CD4-positive, alpha-beta T cell treated with Interleukin-2 at 100 ng/mL for 4 hours (primary cell): ENCODE data around the gene MSI2.

ENCODE experiments used
- DNase-seq: peaks from one replicate; pipeline ENCODE4 v3.0.0-alpha.2; 2020; ENCODE audit warnings: low spot score

The MSI2 gene

GRCh38 chr17:57579245-57579644, 322.9 kb downstream of the MSI2 start:
- no peak for DNase-seq

DNA sequence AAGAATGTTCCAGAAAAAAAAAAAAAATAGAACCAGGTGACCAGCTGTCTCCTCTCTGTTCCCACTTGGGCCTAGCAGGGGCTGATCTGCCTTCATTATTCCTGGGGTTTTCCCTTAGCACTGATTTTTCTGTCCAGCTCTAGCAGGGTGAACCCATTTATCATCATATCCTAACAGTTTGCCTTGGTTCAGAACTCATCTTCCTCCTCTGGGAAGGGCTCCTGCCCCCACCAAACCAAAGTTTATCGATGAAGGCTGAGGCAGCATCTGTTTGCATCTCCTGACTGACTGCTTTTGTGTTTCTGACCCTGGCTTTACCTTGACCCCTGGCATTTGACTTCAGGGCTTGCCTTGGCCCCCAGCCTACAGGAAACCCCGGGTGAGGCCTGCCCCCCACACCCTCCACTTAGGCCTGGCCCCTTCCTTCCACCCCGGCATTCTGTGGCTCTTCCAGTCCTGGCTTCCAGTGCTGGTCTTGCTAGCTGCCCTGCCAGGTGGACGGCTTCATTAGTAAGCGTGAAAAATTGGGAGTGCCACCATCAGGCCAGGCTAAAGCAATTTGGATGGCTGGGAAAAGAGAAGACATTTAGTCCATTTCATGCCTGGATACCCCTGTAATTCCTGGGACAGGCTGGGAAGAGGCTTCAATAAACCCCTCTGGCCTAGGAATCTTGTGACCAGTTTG, 323.9 kb downstream of the MSI2 start:
- no peak for DNase-seq

- DNase-seq: no peak
Observed at GRCh38 chr17:57582881-57583756, 326.8 kb downstream of the MSI2 start.

- DNase-seq: no peak
Observed at GRCh38 chr17:57584050-57584551, 327.8 kb downstream of the MSI2 start.

DNA sequence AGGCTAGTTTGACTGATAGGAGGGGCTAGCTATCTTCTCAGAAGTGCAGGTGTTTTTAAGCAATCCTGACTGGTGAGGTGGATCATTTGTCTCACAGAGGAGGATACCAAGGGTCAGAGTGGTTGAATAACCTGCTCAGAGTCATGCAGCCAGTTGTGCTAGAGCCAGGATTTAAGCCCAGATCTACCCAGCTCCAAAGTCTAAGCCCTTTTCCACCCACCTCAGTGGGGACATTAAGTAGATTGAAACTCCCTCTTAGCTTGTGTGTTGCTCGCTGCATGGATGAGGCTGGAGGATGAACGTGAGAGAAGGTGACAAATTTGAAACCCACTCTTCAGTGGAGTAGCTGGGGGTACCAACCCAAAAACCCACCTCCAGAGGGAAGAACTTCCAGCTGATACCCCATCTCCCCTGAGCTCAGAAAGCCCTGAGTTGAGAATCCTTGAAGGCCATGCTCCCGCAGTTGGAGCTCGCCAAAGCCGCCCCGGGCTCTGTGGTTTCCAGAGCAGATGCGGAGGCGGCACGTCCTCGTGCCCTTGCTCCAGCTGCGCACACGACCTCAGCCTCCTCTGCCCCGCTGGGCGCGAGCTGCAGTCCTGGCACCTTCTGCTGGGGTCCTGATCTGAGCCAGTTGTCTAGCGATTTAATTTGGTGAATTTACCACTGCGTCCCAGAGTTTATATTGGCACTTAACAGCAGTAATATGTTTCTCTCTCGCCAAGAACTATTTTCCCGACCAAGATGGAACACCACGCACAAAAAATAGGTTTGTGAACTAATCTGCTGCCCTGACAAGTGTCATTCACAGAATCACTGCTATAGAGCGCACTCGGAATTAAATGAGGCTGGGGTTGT, 329.2 kb downstream of the MSI2 start:
- DNase-seq: no peak

GRCh38 chr17:57586196-57586740, 329.9 kb downstream of the MSI2 start:
- DNase-seq: no peak

GRCh38 chr17:57586742-57587141, 330.4 kb downstream of the MSI2 start:
- DNase-seq: no peak

GRCh38 chr17:57587193-57587969, 331.1 kb downstream of the MSI2 start:
- no peak for DNase-seq

GRCh38 chr17:57588086-57588485, 331.8 kb downstream of the MSI2 start:
- DNase-seq: no peak

DNA sequence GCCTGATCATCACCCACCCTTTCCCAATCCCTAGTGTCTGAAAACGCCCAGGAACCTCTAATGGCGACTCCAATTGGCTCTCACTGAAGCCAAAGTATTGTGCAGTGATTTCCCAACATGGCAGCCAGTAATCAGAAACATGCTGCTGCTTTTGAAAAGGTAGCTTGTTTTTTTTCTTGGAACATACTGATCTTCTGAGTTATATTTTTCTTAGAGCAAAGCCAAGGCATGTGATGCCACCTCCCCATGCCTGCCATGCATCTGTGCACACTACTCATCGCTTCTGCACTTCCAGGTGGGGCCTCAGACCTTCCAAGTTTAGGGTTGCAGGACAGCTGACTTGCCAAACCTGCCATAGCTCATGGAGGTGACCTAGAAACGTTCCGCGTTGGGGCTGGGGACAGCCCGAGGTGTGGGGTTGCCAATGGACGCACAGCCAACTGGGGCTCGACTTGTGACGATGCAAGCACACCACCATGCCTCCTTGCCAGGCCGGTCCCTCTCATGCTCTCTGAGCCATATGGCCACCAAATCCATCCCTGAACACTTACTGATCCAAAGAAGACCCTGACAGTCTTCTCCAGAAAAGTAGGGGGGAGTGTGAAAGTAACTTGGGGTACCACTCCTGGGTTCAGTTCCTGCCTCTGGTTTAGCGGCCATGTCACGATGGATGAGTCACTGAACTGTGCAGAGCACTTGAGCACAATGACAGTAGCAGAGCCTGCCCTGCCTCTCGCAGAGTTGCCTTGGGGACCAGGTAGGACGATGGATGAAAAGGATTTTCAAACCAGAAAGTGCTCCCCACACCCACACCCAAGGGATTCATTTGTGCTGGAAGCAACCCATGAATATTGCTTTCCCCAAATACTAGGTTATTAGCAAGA, 333.1 kb downstream of the MSI2 start:
- no peak for DNase-seq

DNA sequence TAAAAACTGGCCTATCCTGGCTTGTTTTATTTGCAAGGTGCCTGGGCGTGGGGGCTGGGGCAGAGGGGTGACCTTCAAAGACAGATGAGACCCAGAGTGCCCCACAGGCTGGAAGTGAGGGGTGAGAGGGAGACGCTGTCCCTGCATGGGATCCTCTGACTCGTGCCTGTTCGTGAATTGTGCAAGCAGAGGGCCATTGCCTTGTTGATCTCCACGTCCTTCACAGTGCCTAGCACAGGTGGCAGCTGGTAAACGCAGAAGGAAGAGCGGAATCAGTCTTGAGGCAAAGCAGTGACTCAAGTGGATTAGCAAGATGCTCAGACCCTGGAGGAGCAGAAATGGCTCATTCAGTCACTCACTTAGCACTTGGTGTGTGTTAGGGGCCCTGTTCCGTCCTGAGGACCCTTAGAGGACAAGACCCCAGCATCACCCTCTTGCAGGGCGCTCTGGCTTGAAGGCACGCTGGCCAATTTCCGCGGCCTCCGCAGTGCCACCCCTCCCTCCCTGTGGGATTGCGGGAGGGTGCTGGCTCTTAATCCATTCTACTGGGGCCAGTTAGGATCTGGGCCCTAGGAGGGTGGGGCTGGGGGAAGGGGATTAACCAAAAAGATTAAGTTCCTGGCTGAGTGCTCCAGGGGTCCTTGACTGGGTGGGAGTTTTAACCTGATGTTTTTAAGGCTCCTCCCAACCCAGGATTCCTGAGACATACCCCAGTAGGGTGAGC, 337.6 kb downstream of the MSI2 start:
- DNase-seq: no peak

DNA sequence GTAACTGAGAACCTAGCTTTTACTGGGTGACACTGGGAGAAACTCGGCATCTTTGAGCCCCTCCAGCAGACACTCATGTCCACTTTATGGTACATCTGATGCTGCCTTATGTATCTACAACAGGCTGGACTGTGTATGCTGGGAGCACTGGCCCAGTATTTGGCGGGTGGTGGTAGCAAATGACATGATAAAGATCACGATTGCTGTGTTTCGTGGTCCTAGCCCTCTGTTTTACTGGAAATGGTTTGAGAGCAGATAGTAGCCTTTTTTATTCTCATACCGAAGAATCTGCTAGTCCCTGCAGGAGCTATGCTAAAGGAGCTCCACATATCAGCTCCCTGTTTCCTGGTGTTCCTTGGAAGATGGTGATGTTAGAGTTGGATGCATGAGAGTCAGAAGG, 338.4 kb downstream of the MSI2 start:
- DNase-seq: no peak

- no peak for DNase-seq
Observed at GRCh38 chr17:57595426-57595825, 339.1 kb downstream of the MSI2 start.

DNA sequence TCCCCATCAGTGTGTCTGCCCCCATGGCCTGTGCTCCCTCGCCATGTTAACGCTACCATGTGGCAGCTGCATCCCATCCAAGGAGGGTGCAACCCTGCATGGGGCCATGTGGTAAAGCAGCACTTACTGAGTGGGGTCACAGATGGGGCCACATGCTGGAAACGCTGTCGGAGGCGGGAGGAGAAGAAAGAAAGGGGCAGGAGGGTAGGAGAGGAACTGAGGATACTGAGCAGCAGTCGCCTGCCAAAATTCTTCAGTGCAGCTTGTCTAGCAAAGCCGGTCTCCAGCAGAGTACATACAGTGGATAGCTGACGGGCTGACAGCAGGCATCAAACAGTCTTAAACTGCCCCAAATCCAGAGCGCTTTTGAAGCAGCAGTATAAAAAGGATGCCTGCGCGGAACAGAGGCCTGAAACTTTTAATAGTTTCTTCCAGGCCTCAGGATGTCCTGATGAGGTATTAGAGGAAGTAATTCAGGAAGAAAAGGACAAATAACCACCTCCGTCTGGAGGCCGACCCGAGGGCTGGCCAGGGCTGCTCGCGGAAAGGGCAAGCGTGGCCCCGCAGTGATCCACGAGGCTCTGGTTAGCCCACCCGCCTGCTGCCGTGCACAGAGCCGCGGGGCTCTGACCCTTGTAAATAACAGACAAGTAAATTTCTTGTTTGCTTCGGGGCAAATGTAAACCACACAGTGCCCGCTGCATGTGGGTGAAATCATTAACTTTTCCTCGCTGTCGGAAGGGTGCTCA, 339.8 kb downstream of the MSI2 start:
- DNase-seq: no peak

GRCh38 chr17:57597101-57597500, 340.8 kb downstream of the MSI2 start:
- no peak for DNase-seq

- DNase-seq: peak; percentile 32
Observed at GRCh38 chr17:57597531-57598453, 341.5 kb downstream of the MSI2 start.

- DNase-seq: peak; percentile 29
Observed at GRCh38 chr17:57599271-57600045, 343.1 kb downstream of the MSI2 start.
